Spinal cord (tissue), 10 donors: ENCODE data around the gene PLXND1. TPM values are rescaled to one million over a fixed set of nuclear protein-coding genes. Genes with fewer than 3 reads are reported as not detected.

Experiments
- DNase-seq, 6 donors: peaks; one replicate each; pipeline versions ENCODE4 v3.0.0 to v3.0.0-alpha.2; 2013 to 2015; ENCODE audit warnings: low spot score in 6 of 6, low read depth in 4 of 6
- H3K27ac ChIP-seq: one replicate; pipeline ENCODE4 v1.5.1; 2013; ENCODE audit warnings: low read depth, low read length, control low read depth
- H3K27me3 ChIP-seq: one replicate; pipeline ENCODE4 v1.6.1; 2013; ENCODE audit warnings: low read length; ENCODE audit not compliant: control insufficient read depth, insufficient read depth
- H3K36me3 ChIP-seq: one replicate; pipeline ENCODE4 v1.6.1; 2013; ENCODE audit warnings: low read length; ENCODE audit not compliant: control insufficient read depth, insufficient read depth
- H3K4me1 ChIP-seq: one replicate; pipeline ENCODE4 v1.6.1; 2013; ENCODE audit warnings: low read length; ENCODE audit not compliant: control insufficient read depth, insufficient read depth
- H3K4me3 ChIP-seq: one replicate; pipeline ENCODE4 v1.5.1; 2013; ENCODE audit warnings: low read depth, low read length, control low read depth
- H3K9me3 ChIP-seq: one replicate; pipeline ENCODE4 v1.6.1; 2013; ENCODE audit warnings: low read length; ENCODE audit not compliant: control insufficient read depth, insufficient read depth
- whole genome bisulfite sequencing: methylation state at CpG from one replicate; pipeline ENCODE4 v1.1.5; 2013; ENCODE audit warnings: missing lambda C conversion rate; ENCODE audit not compliant: insufficient coverage; 5-methylcytosine and 5-hydroxymethylcytosine counted together
- polyA plus RNA-seq, 2 donors: library from polyadenylated mRNA; unstranded; fragments of 120-200 nt; gene quantifications; one replicate each; pipeline ENCODE4 v1.2.1, GENCODE V29; 2013; ENCODE audit not compliant: insufficient read length in 2 of 2
- total RNA-seq, 2 donors: library from RNA; depleted of rRNA in 1 of 2; stranded (reverse); fragments of 120-200 nt in 1 of 2; fragments of >200 nt in 1 of 2; gene quantifications; one replicate each; pipeline versions ENCODE4 v1.2.3 to v1.2.4, GENCODE V29; 2013 to 2014
- donor health status: healthy.

The PLXND1 gene
- total and polyA plus RNA-seq, 4 donors = 59.0 to 110 (median 65.9) TPM

- Histone ChIP-seq H3K27ac (no peak overlapping the region), H3K27me3 (no peaks in the 10 kb centered on the region), H3K4me1 (peaks cover 21% of the 10 kb centered on the region), H3K36me3 (peaks cover 42% of the 10 kb centered on the region), H3K9me3 (no peaks in the 10 kb centered on the region), H3K4me3 (no peak overlapping the region)
- DNase-seq = no peak
- 92% methylated on average over 4 of the region's 8 CpGs for WGBS
These were observed 24.9 kb downstream of the PLXND1 start for GRCh38 chr3:129581623-129582022.

GRCh38 chr3:129579991-129580390 lies 26.5 kb downstream of the PLXND1 start:
- peaks cover 30% of the 10 kb centered on the region for H3K4me1 ChIP-seq
- no peaks in the 10 kb centered on the region for H3K27me3 ChIP-seq
- H3K36me3 ChIP-seq = peaks cover 40% of the 10 kb centered on the region
- no peak overlapping the region for H3K4me3 ChIP-seq
- no peaks in the 10 kb centered on the region for H3K9me3 ChIP-seq
- H3K27ac ChIP-seq = no peak overlapping the region
- no peak for DNase-seq
- 72% methylated on average over 10 of the region's 10 CpGs for WGBS

GRCh38 chr3:129577925-129578786 lies 28.3 kb downstream of the PLXND1 start:
- no peak overlapping the region for H3K27ac ChIP-seq
- 87% methylated on average over 21 of the region's 21 CpGs for WGBS
- H3K36me3 ChIP-seq = peaks cover 51% of the 10 kb centered on the region
- peaks cover 30% of the 10 kb centered on the region for H3K4me1 ChIP-seq
- no peaks in the 10 kb centered on the region for H3K27me3 ChIP-seq
- no peak for DNase-seq
- no peak overlapping the region for H3K4me3 ChIP-seq
- no peaks in the 10 kb centered on the region for H3K9me3 ChIP-seq

GRCh38 chr3:129577366-129577765 lies 29.1 kb downstream of the PLXND1 start:
- peak in 2 of 6 donors; percentile 69 to 75 for DNase-seq
- WGBS = 29% methylated on average over 10 of the region's 17 CpGs
- H3K27ac ChIP-seq = no peak overlapping the region
- no peaks in the 10 kb centered on the region for H3K27me3 ChIP-seq
- no peak overlapping the region for H3K4me3 ChIP-seq
- no peaks in the 10 kb centered on the region for H3K9me3 ChIP-seq
- peaks cover 30% of the 10 kb centered on the region for H3K4me1 ChIP-seq
- H3K36me3 ChIP-seq = peaks cover 55% of the 10 kb centered on the region

GRCh38 chr3:129576514-129577352 lies 29.7 kb downstream of the PLXND1 start:
- H3K4me1 ChIP-seq = peaks cover 26% of the 10 kb centered on the region
- no peak overlapping the region for H3K4me3 ChIP-seq
- DNase-seq = no peak
- no peak overlapping the region for H3K27ac ChIP-seq
- H3K9me3 ChIP-seq = no peaks in the 10 kb centered on the region
- no peaks in the 10 kb centered on the region for H3K27me3 ChIP-seq
- peaks cover 49% of the 10 kb centered on the region for H3K36me3 ChIP-seq
- WGBS = 78% methylated on average over 16 of the region's 18 CpGs

GRCh38 chr3:129575997-129576384 lies 30.5 kb downstream of the PLXND1 start:
- no peak overlapping the region for H3K4me3 ChIP-seq
- H3K4me1 ChIP-seq = peaks cover 26% of the 10 kb centered on the region
- peaks cover 56% of the 10 kb centered on the region for H3K36me3 ChIP-seq
- no peak overlapping the region for H3K27ac ChIP-seq
- DNase-seq = no peak
- no peaks in the 10 kb centered on the region for H3K9me3 ChIP-seq
- WGBS = 67% methylated on average over 10 of the region's 10 CpGs
- H3K27me3 ChIP-seq = no peaks in the 10 kb centered on the region

- Histone ChIP-seq H3K4me3 (no peak overlapping the region), H3K27ac (no peak overlapping the region), H3K9me3 (no peaks in the 10 kb centered on the region), H3K4me1 (peaks cover 26% of the 10 kb centered on the region), H3K27me3 (no peaks in the 10 kb centered on the region), H3K36me3 (peaks cover 60% of the 10 kb centered on the region)
- no peak for DNase-seq
- 84% methylated on average over 12 of the region's 19 CpGs for WGBS
These were observed 31.1 kb downstream of the PLXND1 start for GRCh38 chr3:129575233-129575996.

GRCh38 chr3:129574206-129574605 lies 32.3 kb downstream of the PLXND1 start:
- Histone ChIP-seq H3K27me3 (no peaks in the 10 kb centered on the region), H3K27ac (no peak overlapping the region), H3K36me3 (peaks cover 61% of the 10 kb centered on the region), H3K4me1 (peaks cover 26% of the 10 kb centered on the region), H3K9me3 (no peaks in the 10 kb centered on the region), H3K4me3 (no peak overlapping the region)
- 93% methylated on average over 24 of the region's 24 CpGs for WGBS
- no peak for DNase-seq

- H3K9me3 ChIP-seq = no peaks in the 10 kb centered on the region
- no peaks in the 10 kb centered on the region for H3K27me3 ChIP-seq
- H3K4me3 ChIP-seq = no peak overlapping the region
- peaks cover 26% of the 10 kb centered on the region for H3K4me1 ChIP-seq
- 94% methylated on average over 14 of the region's 14 CpGs for WGBS
- H3K36me3 ChIP-seq = peaks cover 56% of the 10 kb centered on the region
- no peak overlapping the region for H3K27ac ChIP-seq
- no peak for DNase-seq
These were observed 33.0 kb downstream of the PLXND1 start for GRCh38 chr3:129573493-129573892.
